Hematopoietic multipotent progenitor cell treated with erythropoietin and hydrocortisone succinate and interleukin-3 and kit ligand, for 6 days (in vitro differentiated cells): ENCODE data around the gene IL1RAPL2.
"Not testable (repeated sequence)": the region's sequence is repeated elsewhere in the genome, so short reads cannot be mapped to it uniquely, and the experiment has no call there.

ENCODE experiments used
- DNase-seq: peaks from one replicate; pipeline ENCODE4 v3.0.0-alpha.2; 2015

Gene IL1RAPL2

GRCh38 chrX:105725228-105725627 lies 1159.2 kb downstream of the IL1RAPL2 start:
- no peak for DNase-seq

GRCh38 chrX:105738162-105738561 lies 1172.2 kb downstream of the IL1RAPL2 start:
- no peak for DNase-seq

GRCh38 chrX:105744291-105744690 lies 1178.3 kb downstream of the IL1RAPL2 start:
- DNase-seq = no peak

GRCh38 chrX:105744946-105745345 lies 1178.9 kb downstream of the IL1RAPL2 start:
- DNase-seq = no peak

GRCh38 chrX:105745863-105746262 lies 1179.9 kb downstream of the IL1RAPL2 start:
- no peak for DNase-seq

GRCh38 chrX:105752338-105752956 lies 1186.4 kb downstream of the IL1RAPL2 start:
- DNase-seq = no peak

GRCh38 chrX:105753411-105753810 lies 1187.4 kb downstream of the IL1RAPL2 start:
- DNase-seq = no peak

GRCh38 chrX:105754286-105754964 lies 1188.4 kb downstream of the IL1RAPL2 start:
- DNase-seq = no peak

- DNase-seq = no peak
Observed at GRCh38 chrX:105755109-105755508, 1189.1 kb downstream of the IL1RAPL2 start.

- DNase-seq = no peak
Observed at GRCh38 chrX:105758754-105759153, 1192.8 kb downstream of the IL1RAPL2 start.

GRCh38 chrX:105759598-105759997 lies 1193.6 kb downstream of the IL1RAPL2 start:
- no peak for DNase-seq

GRCh38 chrX:105765691-105766090 lies 1199.7 kb downstream of the IL1RAPL2 start:
- DNase-seq = no peak

GRCh38 chrX:105773801-105774200 lies 1207.8 kb downstream of the IL1RAPL2 start:
- no peak for DNase-seq

- DNase-seq = no peak
Observed at GRCh38 chrX:105775679-105776078, 1209.7 kb downstream of the IL1RAPL2 start.

- no peak for DNase-seq
Observed at GRCh38 chrX:105781804-105782203, 1215.8 kb downstream of the IL1RAPL2 start.

- not testable (repeated sequence) for DNase-seq
Observed at GRCh38 chrX:105796877-105797276, 1230.9 kb downstream of the IL1RAPL2 start.

GRCh38 chrX:105803891-105804290 lies 1237.9 kb downstream of the IL1RAPL2 start:
- DNase-seq = no peak

GRCh38 chrX:105805655-105806054 lies 1239.7 kb downstream of the IL1RAPL2 start:
- not testable (repeated sequence) for DNase-seq

- DNase-seq = no peak
Observed at GRCh38 chrX:105816517-105816916, 1250.5 kb downstream of the IL1RAPL2 start.
